IPS-11a (cell line): Measurements from ENCODE around the gene MFSD6.
"Not testable (repeated sequence)": the region's sequence is repeated elsewhere in the genome, so short reads cannot be mapped to it uniquely, and the experiment has no call there.

Experiments used
- H3K4me3 ChIP-seq: one replicate; pipeline ENCODE4 v1.5.1; 2013; ENCODE audit warnings: low read depth, low read length, control low read depth

MFSD6 gene

DNA sequence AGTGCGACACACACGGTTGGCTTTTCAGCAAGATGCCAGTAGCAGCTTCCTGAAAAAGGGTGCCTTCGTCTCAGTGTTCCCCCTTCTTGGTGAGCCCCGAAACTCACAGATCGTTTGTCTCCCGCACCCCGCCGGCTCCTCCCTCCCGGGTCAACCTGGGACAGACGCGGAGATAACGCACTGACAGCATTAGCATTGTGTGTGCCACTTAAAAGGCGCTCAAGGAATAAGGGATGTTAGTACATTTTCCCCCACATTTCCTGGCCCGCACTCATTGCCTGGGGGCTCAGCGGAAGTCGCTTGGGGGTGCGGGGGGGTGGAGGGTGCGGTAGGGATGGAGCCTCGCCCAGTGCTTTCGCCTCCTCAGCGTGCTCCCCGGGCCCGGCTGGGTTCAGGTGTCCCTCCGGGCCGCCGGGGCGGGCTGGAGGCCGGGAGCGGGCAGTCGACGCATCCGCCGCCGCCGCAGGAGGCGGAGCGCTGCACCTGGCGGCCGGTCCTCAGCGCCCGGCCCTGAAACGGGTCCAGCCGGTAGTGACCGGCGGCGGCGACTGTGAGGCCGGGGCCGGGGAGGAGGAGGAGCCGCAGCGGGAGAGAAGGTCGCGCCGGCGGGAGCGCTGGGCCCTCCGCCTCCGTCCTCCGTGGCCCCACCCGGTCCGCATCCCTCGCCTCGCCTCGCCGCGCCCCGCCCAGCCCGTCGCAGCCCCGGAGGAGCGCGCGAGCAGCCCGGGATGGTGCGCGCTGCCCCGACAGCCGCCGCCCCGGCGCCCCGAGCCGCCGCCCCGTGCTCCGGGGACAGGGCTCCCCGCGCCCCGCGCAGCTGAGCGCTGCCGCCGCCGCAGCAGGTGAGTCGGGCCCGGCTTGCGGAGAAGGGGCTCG lies at the start of gene MFSD6:
Gene MFSD6 (plus strand): TSS at position 694 of the 876 bp plus-strand sequence. CDS start 27,675 bp downstream, outside the sequence.
- peak within 1 kb of the TSS; percentile 70 for H3K4me3 ChIP-seq

DNA sequence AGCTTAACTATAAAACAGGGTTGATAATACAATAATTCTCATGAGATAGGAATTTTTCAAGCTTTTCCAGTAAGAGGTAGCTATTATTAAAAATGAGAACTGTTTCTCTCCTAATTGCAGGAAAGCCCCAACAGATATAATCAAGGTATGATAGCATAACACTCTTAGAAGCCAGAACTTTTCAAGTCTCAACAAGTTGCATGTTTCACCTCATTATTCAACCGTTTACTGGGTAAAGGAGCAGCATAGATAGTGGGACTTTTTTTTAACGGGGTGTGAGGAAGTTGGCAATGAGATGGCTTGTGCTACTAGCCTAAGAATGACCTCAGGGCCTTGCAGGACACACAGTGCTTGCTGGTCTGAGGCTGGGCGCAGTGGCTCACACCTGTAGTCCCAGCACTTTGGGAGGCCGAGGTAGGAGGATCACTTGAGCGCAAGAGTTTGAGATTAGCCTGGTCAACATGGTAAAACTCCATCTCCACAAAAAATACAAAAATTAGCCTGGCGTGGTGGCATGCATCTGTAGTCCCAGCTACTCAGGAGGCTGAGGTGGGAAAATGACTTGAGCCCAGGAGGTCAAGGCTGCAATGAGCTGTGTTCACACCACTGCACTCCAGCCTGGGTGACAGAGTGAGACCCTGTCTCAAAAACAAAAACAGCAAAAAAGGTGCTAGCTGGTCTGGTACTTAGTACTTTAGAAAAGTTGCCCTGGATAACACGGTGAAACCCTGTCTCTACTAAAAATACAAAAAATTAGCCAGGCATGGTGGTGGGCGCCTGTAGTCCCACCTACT lies 49.3 kb upstream of the MFSD6 start:
- not testable (repeated sequence) for H3K4me3 ChIP-seq

DNA sequence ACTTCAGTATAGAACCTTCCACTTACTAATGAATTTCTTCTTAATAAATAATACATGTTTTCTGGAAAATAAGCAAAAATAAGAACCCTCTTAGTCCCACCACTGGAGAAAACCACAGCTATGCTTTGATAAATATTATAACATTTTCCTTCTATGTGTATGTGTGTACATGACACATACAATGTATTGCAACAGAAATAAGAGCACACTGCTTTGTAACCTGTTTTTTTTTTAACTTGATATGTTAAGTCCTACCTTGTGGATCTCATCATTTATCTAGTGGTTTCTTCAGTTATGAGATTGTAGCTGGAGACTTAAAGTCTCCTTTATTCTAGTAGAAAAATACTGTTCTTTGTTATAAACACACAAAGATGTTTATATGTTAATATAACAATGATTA lies 47.6 kb upstream of the MFSD6 start:
- H3K4me3 ChIP-seq, result no peak overlapping the region

DNA sequence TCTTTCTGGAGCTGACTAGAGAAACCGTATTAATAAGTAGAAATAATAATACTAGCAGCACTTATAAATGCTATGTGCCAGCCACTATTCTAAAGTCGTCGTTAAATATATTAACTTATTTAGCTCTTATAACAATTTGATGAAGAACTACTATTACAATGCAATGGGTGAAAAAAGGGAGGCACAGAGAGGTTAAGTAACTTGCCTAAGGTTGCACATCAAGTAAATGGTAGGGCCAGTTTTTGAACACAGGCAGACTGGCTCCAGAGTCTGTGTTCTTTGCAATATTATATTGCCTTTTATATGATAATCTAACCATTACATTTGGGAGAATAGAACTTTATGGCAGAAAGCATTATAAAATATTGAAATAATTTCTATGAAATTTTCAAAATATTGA lies 47.2 kb upstream of the MFSD6 start:
- no peak overlapping the region for H3K4me3 ChIP-seq

- H3K4me3 ChIP-seq, result no peak overlapping the region
These were observed 46.6 kb upstream of the MFSD6 start for GRCh38 chr2:190361572-190361971.

- no peak overlapping the region for H3K4me3 ChIP-seq
These were observed 45.3 kb upstream of the MFSD6 start for GRCh38 chr2:190362894-190363293.

DNA sequence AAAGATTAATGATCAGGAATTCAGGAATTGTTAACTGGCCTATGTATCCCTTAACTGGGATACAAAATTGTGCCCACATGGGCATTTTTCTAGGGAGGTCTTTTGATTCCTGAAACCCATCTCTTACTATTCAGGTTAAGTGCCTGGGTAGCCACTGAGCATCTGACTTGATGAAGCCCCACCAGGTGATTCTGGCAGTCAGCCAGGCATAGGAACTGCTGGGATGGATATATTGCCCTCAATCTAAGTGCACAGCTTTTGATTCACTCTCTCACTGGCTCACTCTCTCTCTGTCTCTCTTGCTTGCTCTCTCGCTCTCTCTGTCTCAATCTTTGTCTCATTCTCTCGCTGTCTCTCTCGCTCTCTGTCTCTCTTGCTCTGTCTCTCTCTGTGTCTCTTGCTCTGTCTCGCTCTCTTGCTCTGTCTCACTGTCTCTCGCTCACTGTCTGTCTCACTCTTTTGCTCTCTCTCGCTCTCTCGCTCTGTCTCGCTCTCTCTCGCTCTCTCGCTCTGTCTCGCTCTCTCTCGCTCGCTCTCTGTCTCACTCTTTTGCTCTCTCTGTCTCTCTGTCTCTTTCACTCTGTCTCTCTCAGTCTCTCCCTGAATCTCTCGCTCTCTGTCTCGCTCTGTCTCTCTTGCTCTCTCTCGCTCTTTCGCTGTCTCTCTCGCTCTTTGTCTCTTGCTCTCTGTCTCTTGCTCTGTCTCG lies 42.5 kb upstream of the MFSD6 start:
- H3K4me3 ChIP-seq, result no peak overlapping the region

- no peak overlapping the region for H3K4me3 ChIP-seq
These were observed 41.9 kb upstream of the MFSD6 start for GRCh38 chr2:190366248-190366753.

GRCh38 chr2:190367091-190367490 lies 41.1 kb upstream of the MFSD6 start:
- no peak overlapping the region for H3K4me3 ChIP-seq

DNA sequence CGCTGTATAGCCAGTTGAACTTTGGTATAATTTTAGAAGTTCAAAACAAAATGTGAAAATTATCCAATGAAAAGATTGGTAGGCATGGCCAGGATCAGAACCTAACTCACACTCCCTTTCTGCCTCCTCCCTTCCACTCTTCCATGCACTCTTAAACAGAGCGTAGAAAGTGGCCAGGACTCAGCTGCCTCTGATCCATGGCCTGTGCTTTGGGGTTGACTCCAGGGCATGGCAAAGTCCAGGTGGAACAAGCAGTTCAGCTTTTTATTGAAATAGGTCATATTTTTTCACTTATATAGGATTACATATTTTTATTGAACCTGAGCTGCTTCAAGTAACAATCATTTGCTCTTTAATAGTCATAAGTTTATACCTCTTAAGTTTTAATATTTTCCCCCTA lies 38.5 kb upstream of the MFSD6 start:
- no peak overlapping the region for H3K4me3 ChIP-seq

- no peak overlapping the region for H3K4me3 ChIP-seq
These were observed 32.1 kb upstream of the MFSD6 start for GRCh38 chr2:190376083-190376482.

- no peak overlapping the region for H3K4me3 ChIP-seq
These were observed 31.4 kb upstream of the MFSD6 start for GRCh38 chr2:190376591-190377245.

- H3K4me3 ChIP-seq, result no peak overlapping the region
These were observed 29.3 kb upstream of the MFSD6 start for GRCh38 chr2:190378880-190379237.

DNA sequence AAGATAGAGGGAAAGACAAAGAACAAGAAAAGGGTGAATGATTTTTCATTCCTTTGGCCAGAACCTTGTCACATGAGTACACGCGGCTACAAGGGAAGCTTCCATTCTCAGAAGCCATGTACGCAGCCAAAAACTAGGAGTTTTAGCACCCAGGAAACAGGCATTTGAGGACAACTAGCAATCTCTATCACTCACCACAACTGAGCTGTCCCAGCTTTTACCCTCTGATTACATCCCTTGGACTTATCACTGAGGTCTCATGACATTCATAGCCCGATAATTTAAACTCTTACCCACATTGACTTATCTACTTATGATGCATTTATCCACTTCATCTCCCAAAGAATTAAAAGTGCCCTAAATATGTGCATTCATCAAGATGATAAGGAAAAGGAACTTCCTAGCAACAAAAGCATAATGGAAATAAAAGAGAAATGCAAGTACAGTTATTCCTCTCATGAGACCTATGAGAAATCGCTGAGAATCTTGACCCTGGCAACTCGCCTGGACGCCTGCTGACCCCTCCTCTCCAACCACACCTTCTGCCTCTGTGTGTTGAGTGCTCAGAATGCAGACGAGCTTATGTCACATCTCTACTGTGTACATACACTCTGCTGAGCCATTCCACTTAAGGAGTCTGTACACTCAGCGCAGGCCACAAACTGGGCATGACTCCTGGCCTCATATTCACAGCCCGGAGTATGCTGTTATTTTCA lies 28.7 kb upstream of the MFSD6 start:
- H3K4me3 ChIP-seq, result no peak overlapping the region

DNA sequence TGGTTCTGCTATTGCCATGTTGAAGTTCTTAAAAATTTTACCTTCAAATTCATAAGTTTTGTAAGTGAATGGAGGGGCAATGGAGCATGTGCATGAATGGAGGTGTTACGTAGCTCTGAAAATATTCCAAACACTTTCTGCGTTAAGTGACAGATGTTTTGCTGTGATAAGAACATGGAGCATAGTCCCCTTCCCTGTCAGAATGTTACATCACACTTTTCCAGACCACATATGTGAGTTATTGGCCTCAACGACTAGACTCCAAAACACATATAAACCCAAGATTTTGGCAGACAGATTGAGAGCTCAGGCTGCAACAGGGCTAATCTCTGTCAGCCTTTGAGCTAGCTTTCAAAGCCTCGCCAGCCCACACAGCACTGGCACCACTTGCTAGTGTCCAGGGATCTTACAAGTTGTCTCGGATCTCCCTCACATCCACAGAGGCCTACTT lies 27.2 kb upstream of the MFSD6 start:
- H3K4me3 ChIP-seq, result no peak overlapping the region

- no peak overlapping the region for H3K4me3 ChIP-seq
These were observed 25.3 kb upstream of the MFSD6 start for GRCh38 chr2:190382851-190383250.

DNA sequence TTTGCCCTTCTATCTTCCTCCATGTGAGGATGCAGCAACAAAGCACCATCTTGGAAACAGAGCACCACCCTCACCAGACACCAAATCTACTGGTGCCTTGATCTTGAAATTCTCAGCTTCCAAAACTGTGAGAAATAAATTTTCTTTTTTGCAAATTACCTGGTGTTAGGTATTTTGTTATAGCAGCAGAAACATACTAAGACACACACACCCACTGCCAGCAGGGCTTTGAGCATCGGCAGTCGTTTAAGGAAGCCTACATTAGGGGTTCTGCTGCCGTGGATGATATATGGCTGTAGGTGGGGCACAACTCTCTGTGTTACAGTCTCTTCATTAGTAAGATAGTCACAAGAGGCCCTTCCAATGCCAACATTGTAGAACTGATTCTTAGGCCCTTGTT lies 20.7 kb upstream of the MFSD6 start:
- no peak overlapping the region for H3K4me3 ChIP-seq

GRCh38 chr2:190396271-190396670 lies 11.9 kb upstream of the MFSD6 start:
- no peak overlapping the region for H3K4me3 ChIP-seq

GRCh38 chr2:190402986-190403603 lies 5.1 kb upstream of the MFSD6 start:
- no peak overlapping the region for H3K4me3 ChIP-seq

GRCh38 chr2:190404487-190404886 lies 3.7 kb upstream of the MFSD6 start:
- H3K4me3 ChIP-seq, result no peak overlapping the region
